D721Med (cell line): ENCODE measurements around the gene ARRDC5.
"Not testable (repeated sequence)": the region's sequence is repeated elsewhere in the genome, so short reads cannot be mapped to it uniquely, and the experiment has no call there.

ENCODE experiments used
- DNase-seq: peaks from one replicate; pipeline ENCODE4 v3.0.0; 2011; ENCODE audit warnings: low spot score; ENCODE audit not compliant: insufficient read length
- FAIRE-seq: peaks from 2 replicates; lab custom pipeline; 2011; peaks lifted over from hg19 to GRCh38; lab: Jason Lieb, UNC
- TF ChIP-seq, protein P1 (sequence below): IDR thresholded peaks from 2 replicates; pipeline ENCODE4 v1.5.1; 2012; ENCODE audit warnings: mild to moderate bottlenecking, control low read depth; ENCODE audit not compliant: insufficient read depth; ENCODE audit errors: missing control alignments

ARRDC5 gene

GRCh38 chr19:4902796-4903195 is at the start of gene ARRDC5:
TSS of gene ARRDC5 (minus strand) at chr19:4902896. CDS start at chr19:4902825, 71 bp downstream.
- no peak for FAIRE-seq
- TF ChIP-seq, protein P1, sequence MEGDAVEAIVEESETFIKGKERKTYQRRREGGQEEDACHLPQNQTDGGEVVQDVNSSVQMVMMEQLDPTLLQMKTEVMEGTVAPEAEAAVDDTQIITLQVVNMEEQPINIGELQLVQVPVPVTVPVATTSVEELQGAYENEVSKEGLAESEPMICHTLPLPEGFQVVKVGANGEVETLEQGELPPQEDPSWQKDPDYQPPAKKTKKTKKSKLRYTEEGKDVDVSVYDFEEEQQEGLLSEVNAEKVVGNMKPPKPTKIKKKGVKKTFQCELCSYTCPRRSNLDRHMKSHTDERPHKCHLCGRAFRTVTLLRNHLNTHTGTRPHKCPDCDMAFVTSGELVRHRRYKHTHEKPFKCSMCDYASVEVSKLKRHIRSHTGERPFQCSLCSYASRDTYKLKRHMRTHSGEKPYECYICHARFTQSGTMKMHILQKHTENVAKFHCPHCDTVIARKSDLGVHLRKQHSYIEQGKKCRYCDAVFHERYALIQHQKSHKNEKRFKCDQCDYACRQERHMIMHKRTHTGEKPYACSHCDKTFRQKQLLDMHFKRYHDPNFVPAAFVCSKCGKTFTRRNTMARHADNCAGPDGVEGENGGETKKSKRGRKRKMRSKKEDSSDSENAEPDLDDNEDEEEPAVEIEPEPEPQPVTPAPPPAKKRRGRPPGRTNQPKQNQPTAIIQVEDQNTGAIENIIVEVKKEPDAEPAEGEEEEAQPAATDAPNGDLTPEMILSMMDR: no peak

GRCh38 chr19:4951656-4952055 is 49.0 kb upstream of the ARRDC5 start:
- FAIRE-seq (no peak), DNase-seq (no peak)
- TF ChIP-seq, protein P1: no peak

More at GRCh38 chr19:4902796-4903195, at the start of gene ARRDC5:
- DNase-seq: no peak

DNA sequence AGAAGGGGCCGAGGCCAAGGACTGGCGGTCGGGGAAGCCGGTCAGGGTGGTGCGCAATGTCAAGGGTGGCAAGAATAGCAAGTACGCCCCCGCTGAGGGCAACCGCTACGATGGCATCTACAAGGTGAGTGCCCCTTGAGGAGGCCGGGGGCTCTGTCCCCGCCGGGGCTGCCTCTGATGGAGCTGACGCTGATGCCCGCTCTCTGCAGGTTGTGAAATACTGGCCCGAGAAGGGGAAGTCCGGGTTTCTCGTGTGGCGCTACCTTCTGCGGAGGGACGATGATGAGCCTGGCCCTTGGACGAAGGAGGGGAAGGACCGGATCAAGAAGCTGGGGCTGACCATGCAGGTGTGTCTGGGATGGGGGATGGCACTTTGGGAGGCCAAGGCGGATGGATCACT is 48.0 kb upstream of the ARRDC5 start:
- DNase-seq, FAIRE-seq: not testable (repeated sequence)

- FAIRE-seq: not testable (repeated sequence)
Observed at GRCh38 chr19:4941638-4942169, 39.0 kb upstream of the ARRDC5 start.

GRCh38 chr19:4939466-4939865 is 36.8 kb upstream of the ARRDC5 start:
- TF ChIP-seq, protein P1: no peak
- no peak for FAIRE-seq
- DNase-seq: no peak

More at GRCh38 chr19:4941638-4942169, 39.0 kb upstream of the ARRDC5 start:
- DNase-seq: not testable (repeated sequence)

GRCh38 chr19:4938461-4938860 is 35.8 kb upstream of the ARRDC5 start:
- FAIRE-seq, DNase-seq: not testable (repeated sequence)

GRCh38 chr19:4937060-4937459 is 34.4 kb upstream of the ARRDC5 start:
- FAIRE-seq: no peak
- no peak for DNase-seq
- TF ChIP-seq, protein P1: no peak

DNA sequence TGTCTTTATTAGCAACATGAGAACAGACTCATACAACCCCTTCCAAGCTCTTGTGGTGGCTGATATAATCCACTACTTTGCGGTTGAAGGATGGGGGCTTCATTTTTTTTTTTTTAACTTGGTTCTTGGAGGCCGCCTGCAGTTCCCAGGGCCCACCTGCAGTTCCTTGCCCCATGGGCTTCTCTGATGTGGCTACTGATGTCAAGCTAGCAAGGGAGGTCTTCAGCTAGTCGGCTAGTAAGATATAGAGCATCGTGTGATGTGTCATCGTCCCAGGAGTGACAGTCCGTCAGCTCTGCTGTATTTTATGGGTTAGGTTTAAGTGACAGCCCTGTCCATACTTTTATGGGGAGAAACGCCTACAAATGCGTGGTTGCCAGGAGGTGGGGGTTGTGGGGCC is 32.7 kb upstream of the ARRDC5 start:
- TF ChIP-seq, protein P1: no peak
- FAIRE-seq (no peak), DNase-seq (no peak)

DNA sequence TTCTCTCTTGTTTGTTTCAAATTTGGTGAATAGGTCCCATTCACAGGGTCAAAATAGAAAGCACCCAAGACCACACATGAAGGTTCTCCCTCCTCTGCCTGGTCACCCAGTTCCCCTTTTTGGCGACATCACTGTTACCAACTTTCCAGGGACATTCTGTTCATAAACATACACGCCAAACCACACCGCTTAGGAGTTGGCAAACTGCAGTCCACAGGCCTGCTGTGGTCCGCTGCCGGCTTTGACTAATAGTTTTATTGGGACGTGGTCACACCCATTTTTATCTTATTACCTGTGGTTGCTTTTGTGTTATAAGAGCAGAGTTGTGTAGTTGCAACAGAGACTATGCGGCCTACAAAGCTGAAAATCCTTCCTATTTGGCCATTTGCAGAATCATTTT is 30.8 kb upstream of the ARRDC5 start:
- TF ChIP-seq, protein P1: no peak
- no peak for FAIRE-seq
- no peak for DNase-seq
